H9 (cell line): Measurements from ENCODE around the gene FN3KRP. TPM values are rescaled to one million over a fixed set of nuclear protein-coding genes. Genes with fewer than 3 reads are reported as not detected.

Experiments
- DNase-seq: peaks from one replicate; pipeline ENCODE4 v3.0.0-alpha.2; 2017
- H2AFZ ChIP-seq: one replicate; pipeline ENCODE4 v1.6.1; 2013; ENCODE audit warnings: mild to moderate bottlenecking, low read length, control low read depth, moderate library complexity
- H2AK5ac ChIP-seq: 2 replicates; pipeline ENCODE4 v1.6.1; 2013; ENCODE audit warnings: low read length, control low read depth, mixed read lengths; ENCODE audit not compliant: insufficient read length
- H2BK120ac ChIP-seq: one replicate; pipeline ENCODE4 v1.6.1; 2013; ENCODE audit warnings: low read depth, mild to moderate bottlenecking, low read length, control low read depth, inconsistent platforms; ENCODE audit not compliant: poor library complexity, severe bottlenecking
- H2BK12ac ChIP-seq: 2 replicates; pipeline ENCODE4 v1.6.1; 2013; ENCODE audit warnings: low read length, control low read depth, mixed read lengths, low read depth; ENCODE audit not compliant: insufficient read length
- H2BK15ac ChIP-seq: 2 replicates; pipeline ENCODE4 v1.6.1; 2013; ENCODE audit warnings: low read depth, low read length, control low read depth
- H2BK20ac ChIP-seq: one replicate; pipeline ENCODE4 v1.6.1; 2013; ENCODE audit warnings: low read depth, mild to moderate bottlenecking, low read length, control low read depth, inconsistent platforms; ENCODE audit not compliant: poor library complexity, severe bottlenecking
- H2BK5ac ChIP-seq: 2 replicates; pipeline ENCODE4 v1.6.1; 2013; ENCODE audit warnings: low read length, control low read depth, mixed read lengths; ENCODE audit not compliant: insufficient read length
- H3K14ac ChIP-seq: 2 replicates; pipeline ENCODE4 v1.6.1; 2013; ENCODE audit warnings: low read length, control low read depth; ENCODE audit not compliant: insufficient read depth
- H3K18ac ChIP-seq: 2 replicates; pipeline ENCODE4 v1.6.1; 2013; ENCODE audit warnings: low read depth, mild to moderate bottlenecking, mixed read lengths, low read length, control low read depth; ENCODE audit not compliant: insufficient read length
- H3K23ac ChIP-seq: 2 replicates; pipeline ENCODE4 v1.6.1; 2013; ENCODE audit warnings: low read length, control low read depth, mixed read lengths, low read depth; ENCODE audit not compliant: insufficient read length
- H3K23me2 ChIP-seq: 2 replicates; pipeline ENCODE4 v1.6.1; 2013; ENCODE audit warnings: low read depth, mild to moderate bottlenecking, mixed read lengths, low read length, control low read depth; ENCODE audit not compliant: insufficient read length, poor library complexity, severe bottlenecking
- H3K27ac ChIP-seq: 2 replicates; pipeline ENCODE4 v1.5.1; 2013; ENCODE audit warnings: low read length, control low read depth, mixed read lengths, low read depth; ENCODE audit not compliant: insufficient read length
- H3K27me3 ChIP-seq: 2 replicates; pipeline ENCODE4 v1.6.1; 2013; ENCODE audit warnings: low read length, control low read depth, inconsistent platforms; ENCODE audit not compliant: insufficient read depth
- H3K4ac ChIP-seq: 2 replicates; pipeline ENCODE4 v1.6.1; 2013; ENCODE audit warnings: low read depth, mild to moderate bottlenecking, control low read depth, inconsistent platforms, low read length, moderate library complexity
- H3K4me1 ChIP-seq: 2 replicates; pipeline ENCODE4 v1.6.1; 2013; ENCODE audit warnings: low read length, control low read depth, inconsistent platforms; ENCODE audit not compliant: insufficient read depth
- H3K4me2 ChIP-seq: 2 replicates; pipeline ENCODE4 v1.6.1; 2013; ENCODE audit warnings: low read length, control low read depth, mixed read lengths; ENCODE audit not compliant: insufficient read length, insufficient read depth
- H3K56ac ChIP-seq: 2 replicates; pipeline ENCODE4 v1.6.1; 2013; ENCODE audit warnings: low read depth, mild to moderate bottlenecking, mixed read lengths, low read length, control low read depth; ENCODE audit not compliant: insufficient read length
- H3K79me1 ChIP-seq: 2 replicates; pipeline ENCODE4 v1.6.1; 2013; ENCODE audit warnings: low read depth, mild to moderate bottlenecking, moderate library complexity, low read length, control low read depth, inconsistent platforms; ENCODE audit not compliant: insufficient read depth, poor library complexity, severe bottlenecking
- H3K79me2 ChIP-seq: 2 replicates; pipeline ENCODE4 v1.6.1; 2013; ENCODE audit warnings: low read length, control low read depth, inconsistent platforms; ENCODE audit not compliant: insufficient read depth
- H3K9ac ChIP-seq: 2 replicates; pipeline ENCODE4 v1.6.1; 2013; ENCODE audit warnings: low read length, control low read depth, mixed read lengths; ENCODE audit not compliant: insufficient read length; ENCODE audit errors: extremely low read depth
- H3K9me3 ChIP-seq: one replicate; pipeline ENCODE4 v1.6.1; 2013; ENCODE audit warnings: low read depth, low read length, inconsistent platforms; ENCODE audit not compliant: control insufficient read depth
- H3T11ph ChIP-seq: one replicate; pipeline ENCODE4 v1.6.1; 2013; ENCODE audit warnings: mild to moderate bottlenecking, low read length, control low read depth, inconsistent platforms
- H4K20me1 ChIP-seq: one replicate; pipeline ENCODE4 v1.6.1; 2013; ENCODE audit not compliant: control insufficient read depth, insufficient read length, insufficient read depth
- H4K5ac ChIP-seq: 2 replicates; pipeline ENCODE4 v1.6.1; 2013; ENCODE audit warnings: low read depth, mild to moderate bottlenecking, mixed read lengths, low read length, control low read depth; ENCODE audit not compliant: insufficient read length
- H4K8ac ChIP-seq: replicated peaks from 2 replicates; pipeline ENCODE4 v1.6.1; 2013; ENCODE audit warnings: low read length, control low read depth, mixed read lengths, low read depth; ENCODE audit not compliant: insufficient read length
- H4K91ac ChIP-seq: 2 replicates; pipeline ENCODE4 v1.6.1; 2013; ENCODE audit warnings: low read depth, mild to moderate bottlenecking, moderate library complexity, mixed read lengths, low read length, control low read depth; ENCODE audit not compliant: insufficient read length
- H3K27ac Mint-ChIP-seq, 3 experiments: 2 replicates in 2 of 3; 3 replicates in 1 of 3; pipeline ENCODE4 v1.8.0; 2020 to 2021; ENCODE audit warnings: mixed read lengths in 3 of 3, mild to moderate bottlenecking in 1 of 3, moderate library complexity in 1 of 3
- H3K27me3 Mint-ChIP-seq: 2 replicates; pipeline ENCODE4 v1.8.0; 2021; ENCODE audit warnings: low read depth, mild to moderate bottlenecking, moderate library complexity, mixed read lengths
- H3K36me3 Mint-ChIP-seq, 3 experiments: 2 replicates in 2 of 3; 3 replicates in 1 of 3; pipeline ENCODE4 v1.8.0; 2020 to 2021; ENCODE audit warnings: low read depth in 3 of 3, mixed read lengths in 3 of 3; ENCODE audit not compliant: insufficient read depth in 1 of 3
- H3K4me1 Mint-ChIP-seq, 2 experiments: 2 replicates each; pipeline ENCODE4 v1.8.0; 2020; ENCODE audit warnings: mixed read lengths in 2 of 2
- H3K4me3 Mint-ChIP-seq, 2 experiments: 2 replicates in 1 of 2; 3 replicates in 1 of 2; pipeline ENCODE4 v1.8.0; 2020 to 2021; ENCODE audit warnings: mild to moderate bottlenecking in 2 of 2, mixed read lengths in 2 of 2, moderate library complexity in 1 of 2
- H3K9me3 Mint-ChIP-seq, 2 experiments: 2 replicates in 1 of 2; 3 replicates in 1 of 2; pipeline ENCODE4 v1.8.0; 2020; ENCODE audit warnings: mild to moderate bottlenecking in 2 of 2, mixed read lengths in 2 of 2, moderate library complexity in 1 of 2
- CTCF ChIP-seq: fragments of 200-600 bp; sonication (generic); conservative IDR thresholded peaks from 3 replicates; pipeline ENCODE4 v1.8.0; 2021; ENCODE audit warnings: antibody characterized with exemption, mild to moderate bottlenecking
- WGBS: extraction: QIAGEN DNeasy Blood & Tissue Kit; methylation state at CpG from one replicate; pipeline ENCODE4 v1.1.7; 2013; ENCODE audit warnings: missing lambda C conversion rate, low lambda C conversion rate, mixed read lengths; ENCODE audit not compliant: insufficient read length; ENCODE audit errors: extremely low coverage; 5-methylcytosine and 5-hydroxymethylcytosine counted together
- total RNA-seq: library from RNA; stranded (reverse); gene quantifications from 2 replicates; pipeline ENCODE4 v1.2.1, GENCODE V29; 2021

The FN3KRP gene
- total RNA-seq, 1 experiment from 2014 or later: 32.9 TPM

- Histone ChIP-seq H2BK5ac (no peak overlapping the region), H3K9ac (no peak overlapping the region), H3K23me2 (peaks cover 4% of the 10 kb centered on the region), H3K56ac (no peak overlapping the region), H3K4me2 (no peak overlapping the region), H3K9me3 (no peaks in the 10 kb centered on the region), H3T11ph (no peak overlapping the region), H4K91ac (no peak overlapping the region), H4K20me1 (no peaks in the 10 kb centered on the region), H3K14ac (peak overlapping the region; percentile 39; the same call in 1 of the 2 replicates), H3K27me3 (no peaks in the 10 kb centered on the region), H2BK12ac (no peak overlapping the region), H3K79me1 (no peaks in the 10 kb centered on the region), H2BK20ac (no peak overlapping the region), H2AK5ac (no peak overlapping the region), H4K5ac (no peak overlapping the region), H2BK15ac (no peak overlapping the region), H2BK120ac (no peak overlapping the region), H3K79me2 (no peaks in the 10 kb centered on the region), H3K18ac (no peak overlapping the region), H3K4me1 (no peaks in the 10 kb centered on the region), H3K27ac (no peak overlapping the region), H3K4ac (no peak overlapping the region), H3K23ac (no peak overlapping the region), H4K8ac (no peak overlapping the region), H2AFZ (no peak overlapping the region)
- DNase-seq: peak; percentile 73
- no peaks in the 10 kb centered on the region for H3K9me3 Mint-ChIP-seq
- H3K36me3 Mint-ChIP-seq: no peaks in the 10 kb centered on the region; a peak in 1 of 7 replicates
- WGBS: no CpG with 5 or more reads among the region's 29 CpGs
- peaks cover 2 to 3% of the 10 kb centered on the region in 2 experiments; a peak in 3 of 4 replicates for H3K4me1 Mint-ChIP-seq
- peaks cover 17% of the 10 kb centered on the region for H3K27me3 Mint-ChIP-seq
- no peak overlapping the region for H3K4me3 Mint-ChIP-seq
- TF ChIP-seq CTCF: peak; percentile 35; the same call in 2 of the 3 replicates
- peak overlapping the region in 1 of 3 experiments; percentile 18; a peak in 1 of 7 replicates for H3K27ac Mint-ChIP-seq
These were observed 5.8 kb upstream of the FN3KRP start for GRCh38 chr17:82710499-82711232.
